Measurements from ENCODE around the gene FOSL2. TPM values are rescaled to one million over a fixed set of nuclear protein-coding genes. Genes with fewer than 3 reads are reported as not detected.

The FOSL2 gene
- total RNA-seq, 4 donors from 2014 or later = 298 to 370 (median 337) TPM

DNA sequence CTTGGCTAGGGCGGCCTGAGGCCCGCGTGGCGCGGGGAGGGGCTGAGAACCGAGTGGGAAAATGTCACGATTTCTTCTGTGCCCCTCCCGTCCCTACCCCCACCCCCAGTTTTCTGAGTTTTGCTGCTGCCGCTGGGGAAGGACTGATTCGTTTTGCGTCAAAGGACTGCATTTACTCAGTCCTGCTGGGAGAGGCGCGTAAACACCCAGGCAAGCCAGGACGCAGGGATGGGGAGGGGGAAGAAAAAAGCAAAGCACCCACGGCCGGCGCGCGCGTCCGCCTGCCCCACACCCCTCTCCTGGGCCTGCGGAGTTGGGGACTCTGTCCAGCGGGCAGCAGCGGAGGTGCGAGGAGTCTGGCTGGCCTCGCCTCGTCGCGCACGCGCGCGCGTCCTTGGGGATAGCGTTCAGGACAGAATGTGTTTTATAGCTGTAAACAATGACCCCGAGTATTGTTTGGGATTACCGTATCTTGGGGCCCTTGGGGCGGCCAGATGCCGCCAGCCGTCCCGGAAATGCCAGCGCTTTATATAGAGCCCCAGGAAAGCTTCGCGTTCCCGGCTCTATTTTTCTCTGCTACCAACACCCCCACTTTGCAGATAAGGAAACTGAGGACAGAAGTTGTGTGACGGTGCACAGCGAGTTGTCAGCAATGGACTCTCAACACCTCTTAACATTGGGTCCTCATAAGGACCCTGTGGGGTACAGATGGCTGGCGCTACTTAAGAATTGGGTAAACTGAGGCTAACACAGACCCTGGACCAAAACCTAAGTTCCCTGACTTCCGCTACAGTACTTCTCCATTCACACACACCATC lies 1.7 kb upstream of the FOSL2 start:
- peak; percentile 92 to 95 for DNase-seq (ENCODE audit: low spot score in 2 of 2)
- under 1% methylated on average over 45 of the region's 49 CpGs for WGBS

DNA sequence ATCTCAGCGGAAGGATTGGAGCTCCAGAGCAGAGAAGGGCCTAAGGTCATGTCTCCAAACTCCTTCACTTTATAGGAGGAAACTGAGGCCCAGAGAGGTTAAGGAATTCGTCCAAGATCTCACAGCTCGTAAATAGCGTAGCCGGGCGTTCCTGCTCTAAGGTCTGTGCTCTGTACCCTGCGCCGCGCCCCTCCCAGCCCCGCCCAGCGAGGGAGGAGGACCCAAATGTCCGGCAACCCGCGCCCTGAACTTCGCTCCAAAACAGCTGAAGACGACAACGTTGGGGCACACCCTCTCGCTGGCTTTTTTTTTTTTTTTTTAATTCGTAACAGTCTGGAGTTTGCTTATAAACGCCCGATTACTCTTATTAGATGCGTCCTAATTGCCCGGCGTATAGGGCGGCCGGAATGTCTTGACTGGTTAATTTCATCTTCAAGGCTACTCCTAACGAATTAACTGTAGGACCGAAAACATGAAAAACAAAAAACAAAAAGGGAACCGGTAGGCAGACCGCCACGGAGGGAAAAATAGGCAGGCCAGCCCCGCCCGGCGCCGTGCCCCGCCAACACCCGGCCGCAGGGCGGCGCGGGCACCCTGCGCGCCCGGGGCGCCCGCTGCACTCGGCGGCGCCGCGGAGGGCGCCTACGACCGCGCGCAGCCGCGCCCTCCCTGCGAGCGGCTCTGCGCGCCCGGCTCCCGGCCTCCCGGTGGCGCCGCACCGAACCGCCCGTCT lies 928 bp upstream of the FOSL2 start:
- peak; percentile 98 for DNase-seq (ENCODE audit: low spot score in 2 of 2)
- Histone ChIP-seq H3K27me3 (no peaks in the 10 kb centered on the region), H3K36me3 (no peaks in the 10 kb centered on the region), H3K27ac (peak overlapping the region; percentile 99), H3K9me3 (no peaks in the 10 kb centered on the region), H3K4me1 (peaks cover 20% of the 10 kb centered on the region), H3K4me3 (peak overlapping the region; percentile 97)
- TF ChIP-seq, protein P1, sequence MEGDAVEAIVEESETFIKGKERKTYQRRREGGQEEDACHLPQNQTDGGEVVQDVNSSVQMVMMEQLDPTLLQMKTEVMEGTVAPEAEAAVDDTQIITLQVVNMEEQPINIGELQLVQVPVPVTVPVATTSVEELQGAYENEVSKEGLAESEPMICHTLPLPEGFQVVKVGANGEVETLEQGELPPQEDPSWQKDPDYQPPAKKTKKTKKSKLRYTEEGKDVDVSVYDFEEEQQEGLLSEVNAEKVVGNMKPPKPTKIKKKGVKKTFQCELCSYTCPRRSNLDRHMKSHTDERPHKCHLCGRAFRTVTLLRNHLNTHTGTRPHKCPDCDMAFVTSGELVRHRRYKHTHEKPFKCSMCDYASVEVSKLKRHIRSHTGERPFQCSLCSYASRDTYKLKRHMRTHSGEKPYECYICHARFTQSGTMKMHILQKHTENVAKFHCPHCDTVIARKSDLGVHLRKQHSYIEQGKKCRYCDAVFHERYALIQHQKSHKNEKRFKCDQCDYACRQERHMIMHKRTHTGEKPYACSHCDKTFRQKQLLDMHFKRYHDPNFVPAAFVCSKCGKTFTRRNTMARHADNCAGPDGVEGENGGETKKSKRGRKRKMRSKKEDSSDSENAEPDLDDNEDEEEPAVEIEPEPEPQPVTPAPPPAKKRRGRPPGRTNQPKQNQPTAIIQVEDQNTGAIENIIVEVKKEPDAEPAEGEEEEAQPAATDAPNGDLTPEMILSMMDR (IDR thresholded peaks at IDR 0.05) = peak in 1 of 2 donors; percentile 13
- TF ChIP-seq EP300 (IDR thresholded peaks at IDR 0.05) (peak; percentile 50), POLR2AphosphoS5 (IDR thresholded peaks at IDR 0.05) (peak in 1 of 3 donors; percentile 21), POLR2A (IDR thresholded peaks at IDR 0.05) (peak; percentile 5 to 19)
- under 1% methylated on average over 65 of the region's 70 CpGs for WGBS

More for the DNA sequence above, 1.7 kb upstream of the FOSL2 start:
- no peak for TF ChIP-seq POLR2A (IDR thresholded peaks at IDR 0.05)
- TF ChIP-seq, protein P1 (IDR thresholded peaks at IDR 0.05) = no peak
- peak; percentile 13 for TF ChIP-seq EP300 (IDR thresholded peaks at IDR 0.05)
- TF ChIP-seq POLR2AphosphoS5 (IDR thresholded peaks at IDR 0.05) = peak in 1 of 3 donors; percentile 51
- Histone ChIP-seq H3K36me3 (no peaks in the 10 kb centered on the region), H3K4me1 (peaks cover 20% of the 10 kb centered on the region), H3K27ac (peak overlapping the region; percentile 99), H3K9me3 (no peaks in the 10 kb centered on the region), H3K27me3 (no peaks in the 10 kb centered on the region), H3K4me3 (peak overlapping the region; percentile 97)

DNA sequence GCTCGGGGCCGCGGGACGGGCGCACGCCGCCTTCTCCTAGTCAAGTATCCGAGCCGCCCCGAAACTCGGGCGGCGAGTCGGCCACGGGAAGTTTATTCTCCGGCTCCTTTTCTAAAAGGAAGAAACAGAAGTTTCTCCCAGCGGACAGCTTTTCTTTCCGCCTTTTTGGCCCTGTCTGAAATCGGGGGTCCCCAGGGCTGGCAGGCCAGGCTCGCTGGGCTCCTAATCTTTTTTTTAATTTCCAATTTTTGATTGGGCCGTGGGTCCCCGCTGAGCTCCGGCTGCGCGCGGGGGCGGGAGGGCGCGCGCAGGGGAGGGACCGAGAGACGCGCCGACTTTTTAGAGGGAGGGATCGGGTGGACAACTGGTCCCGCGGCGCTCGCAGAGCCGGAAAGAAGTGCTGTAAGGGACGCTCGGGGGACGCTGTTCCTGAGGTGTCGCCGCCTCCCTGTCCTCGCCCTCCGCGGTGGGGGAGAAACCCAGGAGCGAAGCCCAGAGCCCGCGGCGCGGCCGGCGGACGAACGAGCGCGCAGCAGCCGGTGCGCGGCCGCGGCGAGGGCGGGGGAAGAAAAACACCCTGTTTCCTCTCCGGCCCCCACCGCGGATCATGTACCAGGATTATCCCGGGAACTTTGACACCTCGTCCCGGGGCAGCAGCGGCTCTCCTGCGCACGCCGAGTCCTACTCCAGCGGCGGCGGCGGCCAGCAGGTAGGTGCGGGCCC lies 617 bp downstream of the FOSL2 start:
- Histone ChIP-seq H3K4me3 (peak overlapping the region; percentile 97), H3K27ac (peak overlapping the region; percentile 99), H3K4me1 (peaks cover 36% of the 10 kb centered on the region), H3K36me3 (peaks cover 3% of the 10 kb centered on the region), H3K9me3 (no peaks in the 10 kb centered on the region), H3K27me3 (no peaks in the 10 kb centered on the region)
- 0% methylated on average over 54 of the region's 81 CpGs for WGBS
- no peak for DNase-seq (ENCODE audit: low spot score in 2 of 2)
- TF ChIP-seq, protein P1 (IDR thresholded peaks at IDR 0.05) = no peak
- TF ChIP-seq POLR2A (IDR thresholded peaks at IDR 0.05) = peak; percentile 41 to 71
- peak in 1 of 3 donors; percentile 76 for TF ChIP-seq POLR2AphosphoS5 (IDR thresholded peaks at IDR 0.05)

DNA sequence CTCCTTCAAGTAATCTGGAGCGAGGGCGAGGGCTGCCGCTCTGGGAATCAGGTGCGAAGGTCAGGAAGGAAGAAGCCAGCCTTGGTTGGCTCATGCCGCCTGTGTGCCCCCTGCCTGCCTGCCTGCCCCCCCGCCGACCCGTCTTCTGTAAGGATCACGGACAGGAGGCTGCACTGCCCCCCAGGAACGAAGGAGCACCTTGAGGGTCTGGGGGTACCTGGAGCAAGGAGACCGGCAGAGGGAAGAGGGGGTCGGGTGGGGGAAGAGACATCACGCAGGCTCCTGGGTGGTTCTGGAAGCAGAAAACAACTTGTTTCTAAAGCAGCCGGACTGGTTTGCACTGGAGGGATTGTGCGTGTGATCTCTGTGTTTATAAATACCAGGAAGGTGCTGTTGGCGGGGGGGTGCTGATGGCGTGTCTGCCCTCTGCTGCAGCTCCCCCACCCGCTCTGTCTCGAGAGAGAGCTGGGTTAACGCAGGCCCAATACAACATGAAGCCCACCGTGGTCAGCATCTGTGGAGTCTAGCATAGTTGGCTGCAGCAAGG lies 1.7 kb downstream of the FOSL2 start:
- TF ChIP-seq, protein P1 (IDR thresholded peaks at IDR 0.05) = no peak
- peak in 1 of 2 donors; percentile 18 for TF ChIP-seq POLR2A (IDR thresholded peaks at IDR 0.05)
- peak in 1 of 3 donors; percentile 25 for TF ChIP-seq POLR2AphosphoS5 (IDR thresholded peaks at IDR 0.05)
- no peak for TF ChIP-seq EP300 (IDR thresholded peaks at IDR 0.05)
- Histone ChIP-seq H3K27ac (peak overlapping the region; percentile 99), H3K9me3 (no peaks in the 10 kb centered on the region), H3K4me3 (peak overlapping the region; percentile 97), H3K27me3 (no peaks in the 10 kb centered on the region), H3K36me3 (peaks cover 9% of the 10 kb centered on the region), H3K4me1 (peaks cover 43% of the 10 kb centered on the region)
- 2% methylated on average over 18 of the region's 21 CpGs for WGBS
- no peak for DNase-seq (ENCODE audit: low spot score in 2 of 2)
